SK-N-SH (cell line): ENCODE measurements around the gene TSHZ2. TPM values are rescaled to one million over a fixed set of nuclear protein-coding genes. Genes with fewer than 3 reads are reported as not detected.

Experiments
- CTCF ChIA-PET: fragments of 300-600, 350-600 bp; formaldehyde crosslinking; extraction: SDS; loops from one replicate; lab custom pipeline; 2021; lab: Yijun Ruan, JAX
- POLR2A ChIA-PET: fragments of 350-600 bp; sonication (Branson Sonifier 250); formaldehyde crosslinking; extraction: SDS; loops from one replicate; lab custom pipeline; 2020; ENCODE audit warnings: antibody characterized with exemption, inconsistent platforms; lab: Yijun Ruan, JAX
- DNase-seq: peaks from one replicate; pipeline ENCODE4 v3.0.0; 2012
- H2AFZ ChIP-seq: fragments of 200-600 bp; sonication (generic); 2 replicates; pipeline ENCODE4 v1.8.1; 2016; ENCODE audit warnings: antibody characterized with exemption, mild to moderate bottlenecking, low read depth
- H3F3A ChIP-seq: fragments of 200-600 bp; sonication (generic); replicated peaks from 2 replicates; pipeline ENCODE3; 2016; ENCODE audit warnings: antibody characterized with exemption, mild to moderate bottlenecking; ENCODE audit not compliant: insufficient read depth
- H3K27ac ChIP-seq, 2 experiments: fragments of 200-500 bp in 1 of 2; fragments of 200-600 bp in 1 of 2; sonication (Bioruptor generic) in 1 of 2; sonication (generic), shearing (Covaris generic) in 1 of 2; 2 replicates each; pipeline versions ENCODE4 v1.5.1 to v1.6.1; 2014 to 2016; ENCODE audit warnings: low read depth in 2 of 2, inconsistent platforms in 1 of 2, low read length in 1 of 2, mild to moderate bottlenecking in 1 of 2, mixed read lengths in 1 of 2
- H3K27me3 ChIP-seq: fragments of 200-600 bp; sonication (generic), shearing (Covaris generic); 2 replicates; pipeline ENCODE4 v1.6.1; 2016; ENCODE audit warnings: mixed run types; ENCODE audit not compliant: insufficient read depth
- H3K36me3 ChIP-seq, 2 experiments: fragments of 200-500 bp in 1 of 2; fragments of 200-600 bp in 1 of 2; sonication (Bioruptor generic) in 1 of 2; sonication (generic) in 1 of 2; replicated peaks in 1 of 2; 2 replicates each; pipeline versions ENCODE3 to v1.5.1; 2014 to 2016; ENCODE audit warnings: low read length in 1 of 2, mild to moderate bottlenecking in 1 of 2; ENCODE audit not compliant: insufficient read depth in 2 of 2, control insufficient read depth in 1 of 2
- H3K4me1 ChIP-seq, 2 experiments: fragments of 200-500 bp in 1 of 2; fragments of 200-600 bp in 1 of 2; sonication (Bioruptor generic) in 1 of 2; sonication (generic), shearing (Covaris generic) in 1 of 2; 2 replicates each; pipeline versions ENCODE4 v1.5.1 to v1.6.1; 2014 to 2016; ENCODE audit warnings: low read depth in 1 of 2, low read length in 1 of 2, mixed run types in 1 of 2; ENCODE audit not compliant: insufficient read depth in 2 of 2, control insufficient read depth in 1 of 2
- H3K4me2 ChIP-seq: fragments of 200-600 bp; sonication (generic), shearing (Covaris generic); 2 replicates; pipeline ENCODE4 v1.6.1; 2017; ENCODE audit warnings: mixed run types
- H3K4me3 ChIP-seq, 2 experiments: fragments of 200-500 bp in 1 of 2; fragments of 200-600 bp in 1 of 2; sonication (Bioruptor generic) in 1 of 2; sonication (generic), shearing (Covaris generic) in 1 of 2; 2 replicates each; pipeline versions ENCODE4 v1.5.1 to v1.8.1; 2014 to 2016; ENCODE audit warnings: low read depth in 2 of 2, inconsistent platforms in 1 of 2, low read length in 1 of 2, mild to moderate bottlenecking in 1 of 2, mixed read lengths in 1 of 2, moderate library complexity in 1 of 2
- H3K79me2 ChIP-seq: fragments of 200-600 bp; sonication (generic); 2 replicates; pipeline ENCODE4 v1.8.1; 2017; ENCODE audit warnings: mild to moderate bottlenecking; ENCODE audit not compliant: insufficient read depth
- H3K9ac ChIP-seq: fragments of 200-600 bp; sonication (generic); 2 replicates; pipeline ENCODE4 v1.6.1; 2017; ENCODE audit warnings: mixed run types
- H3K9me2 ChIP-seq: fragments of 200-600 bp; sonication (generic); 2 replicates; pipeline ENCODE4 v1.6.1; 2017; ENCODE audit warnings: mixed run types
- H3K9me3 ChIP-seq: fragments of 200-600 bp; sonication (generic); 2 replicates; pipeline ENCODE4 v1.6.1; 2017; ENCODE audit warnings: mixed run types, mild to moderate bottlenecking, moderate library complexity
- H4K20me1 ChIP-seq: fragments of 200-600 bp; sonication (generic); 2 replicates; pipeline ENCODE4 v1.6.1; 2017; ENCODE audit warnings: mild to moderate bottlenecking, mixed run types; ENCODE audit not compliant: insufficient read depth
- EP300 ChIP-seq, 2 experiments: IDR thresholded peaks; 2 replicates each; pipeline versions ENCODE4 v1.4.0 to v1.6.1; 2012; ENCODE audit warnings: borderline replicate concordance in 1 of 2, low read depth in 1 of 2, low read length in 1 of 2
- EZH2phosphoT487 ChIP-seq: fragments of 200-600 bp; sonication (generic); IDR thresholded peaks from 2 replicates; pipeline ENCODE4 v1.6.1; 2017; ENCODE audit warnings: low read depth, mixed run types, mild to moderate bottlenecking, antibody characterized with exemption, moderate library complexity, borderline replicate concordance
- GABPA ChIP-seq: IDR thresholded peaks from 2 replicates; pipeline ENCODE4 v1.4.0; 2012; ENCODE audit warnings: low read depth, mild to moderate bottlenecking
- RAD21 ChIP-seq: IDR thresholded peaks from 2 replicates; pipeline ENCODE4 v1.6.1; 2012; ENCODE audit warnings: mild to moderate bottlenecking, low read length
- RCOR1 ChIP-seq: fragments of 150-350 bp; IDR thresholded peaks from 2 replicates; pipeline ENCODE4 v1.6.1; 2017; ENCODE audit warnings: antibody characterized with exemption, low read length
- REST ChIP-seq: IDR thresholded peaks from 2 replicates; pipeline ENCODE4 v1.6.1; 2012; ENCODE audit warnings: mild to moderate bottlenecking, low read depth, low read length, moderate library complexity
- SMC3 ChIP-seq: IDR thresholded peaks from 2 replicates; pipeline ENCODE4 v1.6.1; 2012; ENCODE audit warnings: low read depth, low read length, improper control_type of control experiment
- TEAD4 ChIP-seq: IDR thresholded peaks from 2 replicates; pipeline ENCODE4 v1.4.0; 2012; ENCODE audit warnings: mild to moderate bottlenecking, borderline replicate concordance; ENCODE audit not compliant: insufficient read depth
- WGBS: methylation state at CpG from one replicate; pipeline ENCODE4 v1.1.6; 2017; ENCODE audit warnings: low lambda C conversion rate; 5-methylcytosine and 5-hydroxymethylcytosine counted together
- polyA plus RNA-seq, 3 experiments: library from polyadenylated mRNA; depleted of rRNA; stranded (reverse); fragments of >200 nt; gene quantifications; 2 replicates each; pipeline ENCODE4 v1.2.3, GENCODE V29; 2012

TSHZ2 gene
- polyA plus RNA-seq, 1 of the 3 experiments (the other 2 are of a cell fraction) = 0.13 TPM

- TF ChIP-seq EZH2phosphoT487 = no peak
Observed at GRCh38 chr20:53019464-53019863, 47.3 kb downstream of the TSHZ2 start (continued).

- Histone ChIP-seq H3K4me1 (peaks cover 0 to 2% of the 10 kb centered on the region in 2 experiments; a peak in 2 of 4 replicates), H2AFZ (no peak overlapping the region), H3K4me2 (no peak overlapping the region), H3K9ac (no peak overlapping the region), H3K79me2 (no peaks in the 10 kb centered on the region), H3K4me3 (no peak overlapping the region), H3K27ac (no peak overlapping the region), H3K27me3 (no peaks in the 10 kb centered on the region), H3F3A (no peaks in the 10 kb centered on the region), H3K36me3 (no peaks in the 10 kb centered on the region), H3K9me3 (no peaks in the 10 kb centered on the region), H4K20me1 (no peaks in the 10 kb centered on the region), H3K9me2 (no peaks in the 10 kb centered on the region)
- ChIA-PET POLR2A (no interaction called here), CTCF (interaction anchor here (0.7 kb wide), 1 partner anchor 189 kb away, joined by 3 read pairs; no protein-coding TSS in a partner anchor)
- 47% methylated on average over 4 of the region's 4 CpGs for WGBS
- TF ChIP-seq RCOR1 = no peak
- no peak for TF ChIP-seq REST
- TF ChIP-seq TEAD4 = no peak
- TF ChIP-seq GABPA = no peak
- no peak for TF ChIP-seq EP300 (IDR thresholded peaks at IDR 0.05; ENCODE audit: borderline replicate concordance in 1 of 2, low read depth in 1 of 2, low read length in 1 of 2)
- no peak for DNase-seq
Observed at GRCh38 chr20:53020376-53020775, 48.2 kb downstream of the TSHZ2 start.

GRCh38 chr20:53020834-53021233 is 48.7 kb downstream of the TSHZ2 start:
- H3K27me3 ChIP-seq = no peaks in the 10 kb centered on the region
- H3F3A ChIP-seq = no peaks in the 10 kb centered on the region
- CTCF ChIA-PET = no interaction called here
- H3K36me3 ChIP-seq = no peaks in the 10 kb centered on the region
- peak; percentile 35 for TF ChIP-seq RAD21
- TF ChIP-seq REST = no peak
- peak; percentile 2; the same call in 1 of the 2 replicates for TF ChIP-seq SMC3
- TF ChIP-seq EZH2phosphoT487 = no peak
- TF ChIP-seq, all 33 proteins: peak for 2
- Histone ChIP-seq H3K27ac (no peak overlapping the region), H4K20me1 (no peaks in the 10 kb centered on the region), H3K4me2 (no peak overlapping the region), H3K79me2 (no peaks in the 10 kb centered on the region), H3K9ac (no peak overlapping the region), H3K9me3 (no peaks in the 10 kb centered on the region), H3K9me2 (no peaks in the 10 kb centered on the region), H3K4me3 (no peak overlapping the region), H2AFZ (no peak overlapping the region), H3K4me1 (peaks cover 0 to 2% of the 10 kb centered on the region in 2 experiments; a peak in 2 of 4 replicates)
- 28% methylated on average over 2 of the region's 2 CpGs for WGBS
- no peak for DNase-seq
- POLR2A ChIA-PET = no interaction called here
